PFSK-1 (cell line): ENCODE measurements around the gene NGRN.

Experiments
- POLR2AphosphoS5 ChIP-seq: IDR thresholded peaks from 2 replicates; pipeline ENCODE4 v1.6.1; 2012; ENCODE audit warnings: low read depth, mild to moderate bottlenecking, control low read depth, low read length, moderate library complexity
- SIN3A ChIP-seq: IDR thresholded peaks from 2 replicates; pipeline ENCODE4 v1.6.1; 2012; ENCODE audit warnings: mild to moderate bottlenecking, low read length, moderate library complexity, borderline replicate concordance; ENCODE audit not compliant: insufficient read depth
- TAF1 ChIP-seq: IDR thresholded peaks from 2 replicates; pipeline ENCODE4 v1.6.1; 2012; ENCODE audit warnings: low read length, control low read depth, borderline replicate concordance; ENCODE audit not compliant: insufficient read depth

GRCh38 chr15:90240856-90241255 lies 24.6 kb upstream of the NGRN start:
- TF ChIP-seq POLR2AphosphoS5 (no peak), TAF1 (no peak), SIN3A (no peak)
